Erythroblast (primary cell): ENCODE data around the gene NFRKB.

Source experiments
- GATA1 ChIP-seq: IDR thresholded peaks from 2 replicates; pipeline ENCODE4 v1.6.1; 2011; ENCODE audit warnings: low read depth, mild to moderate bottlenecking, control low read depth, low read length, moderate library complexity
- POLR2A ChIP-seq: IDR thresholded peaks from 2 replicates; pipeline ENCODE4 v1.6.1; 2011; ENCODE audit warnings: mild to moderate bottlenecking, low read length

DNA sequence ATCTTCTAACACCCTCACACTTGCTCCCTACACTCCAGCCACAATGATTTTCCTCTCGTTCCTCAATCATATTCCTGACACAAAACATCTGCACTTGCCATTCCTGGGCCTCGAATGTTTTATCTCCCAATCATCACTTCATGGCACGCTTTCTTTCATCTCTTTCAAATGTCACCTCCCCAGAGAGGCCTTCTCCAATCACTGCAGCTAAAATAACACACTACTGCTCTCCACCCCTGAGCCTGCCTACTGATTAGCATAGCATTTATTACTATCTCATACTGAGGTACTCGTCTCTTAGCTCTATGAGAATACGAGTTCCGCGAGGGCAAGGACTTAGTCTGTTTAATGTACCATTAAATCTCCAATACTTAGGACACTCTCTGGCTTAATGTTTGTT, 23.5 kb downstream of the NFRKB start:
- no peak for TF ChIP-seq POLR2A
- TF ChIP-seq GATA1, result no peak
